GM13977 (cell line): ENCODE measurements around the gene BLVRB.
"Not testable (repeated sequence)": the region's sequence is repeated elsewhere in the genome, so short reads cannot be mapped to it uniquely, and the experiment has no call there.

Experiments used
- DNase-seq: peaks from one replicate; pipeline ENCODE4 v3.0.0; 2012; ENCODE audit warnings: low spot score
- in situ Hi-C: fragments of 300-500 bp; cut with MboI; formaldehyde crosslinking; loops from one replicate; pipeline ENCODE4 v1.12.0; 2022; ENCODE audit warnings: low sequenced_read_pairs, low pct_unique_long_range_greater_than_20kb, mixed read lengths, inconsistent platforms; ENCODE audit not compliant: unreplicated experiment
- TF ChIP-seq, protein P1 (sequence below): IDR thresholded peaks from 2 replicates; pipeline ENCODE4 v1.5.1; 2012; ENCODE audit warnings: mild to moderate bottlenecking, control low read depth; ENCODE audit not compliant: insufficient read depth; ENCODE audit errors: extremely low read depth, missing control alignments

Gene BLVRB

DNA sequence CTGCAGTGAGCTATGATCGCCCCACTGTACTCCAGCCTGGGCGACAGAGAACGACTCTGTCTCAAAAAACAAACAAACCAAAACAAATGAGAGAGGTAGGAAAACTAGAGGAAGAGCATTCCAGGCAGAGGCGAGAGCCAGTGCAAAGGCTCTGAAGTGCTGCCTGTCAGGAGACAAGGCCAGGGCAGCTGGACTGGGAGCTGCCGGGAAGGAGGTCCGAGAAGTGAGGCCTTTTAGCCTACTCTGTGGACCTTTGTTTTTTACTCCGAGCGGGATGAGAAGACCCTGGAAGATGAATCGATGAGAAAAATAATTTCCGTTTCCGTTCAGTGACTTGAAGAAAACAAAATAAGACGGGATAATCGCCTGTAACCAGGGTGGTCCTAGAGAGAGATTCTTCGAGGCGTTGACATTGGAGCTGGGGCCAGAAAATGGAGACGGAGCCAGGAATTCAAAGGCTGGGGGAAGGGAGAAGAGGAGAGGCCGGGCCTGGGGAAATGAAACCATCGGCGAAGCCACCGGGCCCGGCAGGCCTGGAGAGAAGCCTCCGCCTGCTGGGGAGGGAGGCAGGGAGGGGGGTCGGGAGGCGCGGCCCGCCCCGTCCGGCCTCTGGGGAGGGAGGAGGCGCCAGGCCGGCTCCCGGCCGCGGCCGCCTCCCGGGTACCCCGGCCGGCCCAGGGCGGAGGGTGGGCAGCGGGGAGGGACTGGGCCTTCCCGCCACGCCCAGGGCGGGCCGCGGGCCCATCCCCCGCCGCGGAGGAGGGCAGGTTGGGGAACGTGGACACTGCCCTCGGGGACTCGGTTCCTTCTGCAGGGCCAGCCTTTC is 31.9 kb downstream of the BLVRB start:
- peak; percentile 83 for DNase-seq
- in situ Hi-C loops = no loop called here
- TF ChIP-seq, protein P1, sequence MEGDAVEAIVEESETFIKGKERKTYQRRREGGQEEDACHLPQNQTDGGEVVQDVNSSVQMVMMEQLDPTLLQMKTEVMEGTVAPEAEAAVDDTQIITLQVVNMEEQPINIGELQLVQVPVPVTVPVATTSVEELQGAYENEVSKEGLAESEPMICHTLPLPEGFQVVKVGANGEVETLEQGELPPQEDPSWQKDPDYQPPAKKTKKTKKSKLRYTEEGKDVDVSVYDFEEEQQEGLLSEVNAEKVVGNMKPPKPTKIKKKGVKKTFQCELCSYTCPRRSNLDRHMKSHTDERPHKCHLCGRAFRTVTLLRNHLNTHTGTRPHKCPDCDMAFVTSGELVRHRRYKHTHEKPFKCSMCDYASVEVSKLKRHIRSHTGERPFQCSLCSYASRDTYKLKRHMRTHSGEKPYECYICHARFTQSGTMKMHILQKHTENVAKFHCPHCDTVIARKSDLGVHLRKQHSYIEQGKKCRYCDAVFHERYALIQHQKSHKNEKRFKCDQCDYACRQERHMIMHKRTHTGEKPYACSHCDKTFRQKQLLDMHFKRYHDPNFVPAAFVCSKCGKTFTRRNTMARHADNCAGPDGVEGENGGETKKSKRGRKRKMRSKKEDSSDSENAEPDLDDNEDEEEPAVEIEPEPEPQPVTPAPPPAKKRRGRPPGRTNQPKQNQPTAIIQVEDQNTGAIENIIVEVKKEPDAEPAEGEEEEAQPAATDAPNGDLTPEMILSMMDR = no peak

DNA sequence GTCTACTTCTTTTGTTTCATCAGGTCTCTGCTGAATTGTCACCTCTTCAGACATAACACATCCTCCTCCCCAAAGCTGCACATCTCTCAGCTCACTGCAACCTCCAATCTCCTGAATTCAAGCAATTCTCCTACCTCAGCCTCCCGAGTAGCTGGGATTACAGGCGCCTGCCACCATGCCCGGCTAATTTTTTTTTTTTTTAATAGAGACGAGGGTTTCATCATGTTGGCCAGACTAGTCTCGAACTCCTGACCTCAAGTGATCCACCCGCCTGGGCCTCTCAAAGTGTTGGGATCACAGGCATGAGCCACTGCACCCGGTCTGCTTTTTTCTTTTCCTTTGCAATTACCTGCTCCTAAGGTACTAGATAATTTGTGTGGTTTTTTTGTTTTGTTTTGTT is 32.8 kb downstream of the BLVRB start:
- in situ Hi-C loops, DNase-seq: not testable (repeated sequence)

DNA sequence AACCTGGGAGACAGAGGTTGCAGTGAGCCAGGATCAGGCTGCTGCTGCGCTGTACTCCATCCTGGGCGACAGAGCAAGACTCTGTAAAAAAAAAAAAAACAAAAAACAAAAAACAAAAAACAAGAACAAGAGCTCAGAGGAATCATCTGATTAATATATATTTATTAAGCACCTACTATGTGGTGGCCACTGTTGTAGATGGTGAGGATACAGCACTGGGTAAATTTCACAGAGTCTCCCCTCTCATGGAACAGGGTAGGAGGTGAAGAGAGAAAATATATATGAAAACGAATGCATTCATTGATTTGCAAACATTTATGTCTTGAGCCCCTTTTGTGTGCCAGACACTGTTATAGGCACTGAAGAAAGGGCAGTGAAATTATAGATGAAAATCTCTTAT is 33.8 kb downstream of the BLVRB start:
- no peak for DNase-seq
- in situ Hi-C loops = no loop called here
- TF ChIP-seq, protein P1 = no peak

DNA sequence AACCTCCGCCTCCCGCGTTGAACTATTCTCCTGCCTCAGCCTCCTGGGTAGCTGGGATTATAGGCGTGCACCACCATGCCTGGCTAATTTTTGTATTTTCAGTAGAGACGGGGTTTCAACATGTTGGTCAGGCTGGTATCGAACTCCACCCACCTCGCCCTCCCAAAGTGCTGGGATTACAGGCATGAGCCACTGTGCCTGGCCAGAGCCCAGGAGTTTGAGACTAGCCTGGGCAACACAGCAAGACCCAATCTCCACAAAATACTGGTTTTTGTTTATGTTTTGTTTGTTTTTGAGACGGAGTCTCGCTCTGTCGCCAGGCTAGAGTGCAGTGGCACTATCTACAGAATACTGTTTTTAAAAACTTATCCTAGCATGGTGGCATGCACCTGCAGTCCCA is 35.3 kb downstream of the BLVRB start:
- in situ Hi-C loops, DNase-seq: not testable (repeated sequence)

DNA sequence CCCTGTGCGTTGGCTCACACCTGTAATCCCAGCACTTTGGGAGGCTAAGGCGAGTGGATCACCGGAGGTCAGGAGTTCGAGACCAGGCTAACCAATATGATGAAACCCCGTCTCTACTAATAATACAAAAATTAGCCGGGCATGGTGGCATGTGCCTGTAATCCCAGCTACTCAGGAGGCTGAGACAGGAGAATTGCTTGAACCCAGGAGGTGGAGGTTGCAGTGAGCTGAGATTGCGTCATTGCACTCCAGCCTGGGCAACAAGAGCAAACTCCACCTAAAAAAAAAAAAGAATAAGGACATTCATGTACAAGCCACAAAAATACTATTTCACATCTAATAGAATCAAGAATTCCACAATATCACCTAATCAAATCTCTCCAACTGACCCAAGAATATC is 37.3 kb downstream of the BLVRB start:
- in situ Hi-C loops, DNase-seq: not testable (repeated sequence)

DNA sequence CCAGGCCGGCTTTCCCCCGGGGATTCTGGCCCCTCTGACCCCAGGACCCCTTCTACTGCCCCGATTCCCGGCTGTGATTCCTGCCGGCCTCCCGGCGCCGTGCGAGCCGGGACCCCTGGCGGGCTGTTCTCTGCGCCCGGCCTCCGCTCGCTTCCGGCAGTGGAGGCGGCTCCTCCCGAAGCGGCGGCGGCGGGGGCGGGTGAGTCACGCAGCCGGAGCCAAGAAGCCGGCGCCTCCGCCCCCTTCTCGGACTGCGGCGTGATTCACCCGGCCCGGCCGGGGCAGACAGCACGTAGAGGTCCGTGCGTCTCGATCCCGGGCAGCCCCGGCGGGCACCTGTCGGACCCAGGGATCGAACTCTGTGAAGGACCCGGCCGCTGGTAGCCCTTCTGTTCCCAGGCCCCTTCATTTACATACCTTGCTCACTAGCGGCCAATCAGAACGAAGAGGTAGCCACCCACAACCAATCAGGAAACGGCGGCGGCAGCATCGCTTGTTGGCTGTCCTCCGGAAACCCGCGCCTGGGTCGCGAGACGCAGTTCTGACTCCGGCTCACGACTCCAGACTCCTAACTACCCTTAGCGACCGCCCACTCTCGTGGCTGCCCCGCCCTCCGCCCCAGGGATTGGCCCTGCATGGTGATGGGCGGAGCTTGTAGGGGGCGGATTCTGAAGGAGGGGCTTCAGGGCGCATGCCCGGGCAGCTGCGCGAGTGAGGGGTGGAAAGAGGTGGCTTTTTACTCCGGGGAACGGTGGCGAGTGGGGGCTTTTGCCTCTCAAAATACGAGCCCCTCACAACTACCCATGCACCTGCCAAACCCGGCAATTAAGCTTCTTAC is 39.9 kb downstream of the BLVRB start, which contains the start of gene SERTAD1:
Gene SERTAD1 (minus strand): TSS at position 543 of the 838 bp plus-strand sequence. CDS start 2,446 bp downstream, outside the sequence.
- in situ Hi-C loops = no loop called here
- TF ChIP-seq, protein P1 = peak; percentile 50
- peak; percentile 99 for DNase-seq

DNA sequence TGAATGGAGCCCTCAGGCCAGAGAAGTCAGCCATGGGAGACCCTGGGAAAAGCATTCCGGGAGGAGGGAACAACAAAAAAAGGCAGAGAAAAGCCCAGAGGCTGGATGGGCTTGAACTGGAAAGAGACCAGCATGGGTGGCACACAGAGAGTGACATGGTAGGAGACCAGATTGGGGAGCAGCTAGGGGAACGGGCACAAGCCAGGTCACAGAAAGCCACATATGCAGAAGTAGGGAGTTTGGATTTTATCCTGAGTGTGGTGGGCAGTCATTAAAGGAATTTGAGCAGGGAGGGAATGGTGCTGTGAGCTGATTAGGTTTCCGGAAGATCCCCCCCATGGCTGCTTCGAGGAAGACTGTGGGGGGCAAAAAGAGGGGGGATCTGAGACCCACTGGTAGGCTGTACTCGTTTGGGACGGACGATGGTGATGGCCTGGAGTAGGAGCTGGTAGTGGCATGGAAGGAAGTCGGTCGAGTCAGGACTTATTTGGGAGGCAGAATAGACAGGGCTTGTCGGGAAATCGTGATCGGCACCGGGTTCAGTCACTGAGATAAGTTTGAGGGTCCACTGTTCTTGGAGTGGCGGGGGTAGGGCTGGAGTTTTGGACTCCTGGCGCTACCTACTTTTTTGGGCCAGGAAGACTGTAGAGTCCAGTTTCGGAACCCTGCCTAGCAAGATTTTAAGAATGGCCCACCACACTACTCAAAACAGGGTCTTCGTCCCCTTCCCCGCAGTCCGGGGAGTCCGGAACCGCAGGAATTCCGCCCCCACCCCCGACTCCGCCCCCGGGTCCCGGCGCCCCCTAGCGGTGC is 40.7 kb downstream of the BLVRB start:
- TF ChIP-seq, protein P1 = no peak
- in situ Hi-C loops = no loop called here
- DNase-seq = no peak
